ENCODE data around the gene CXorf51A. TPM values are rescaled to one million over a fixed set of nuclear protein-coding genes. Genes with fewer than 3 reads are reported as not detected.
A peak's percentile ranks its signal among the peaks of the same experiment; 100 is the strongest.
"Not testable (repeated sequence)": the region's sequence is repeated elsewhere in the genome, so short reads cannot be mapped to it uniquely, and the experiment has no call there.

The CXorf51A gene
- total RNA-seq (2014; rRNA removed; shearing (Covaris generic)) = not detected in 2 replicates

DNA sequence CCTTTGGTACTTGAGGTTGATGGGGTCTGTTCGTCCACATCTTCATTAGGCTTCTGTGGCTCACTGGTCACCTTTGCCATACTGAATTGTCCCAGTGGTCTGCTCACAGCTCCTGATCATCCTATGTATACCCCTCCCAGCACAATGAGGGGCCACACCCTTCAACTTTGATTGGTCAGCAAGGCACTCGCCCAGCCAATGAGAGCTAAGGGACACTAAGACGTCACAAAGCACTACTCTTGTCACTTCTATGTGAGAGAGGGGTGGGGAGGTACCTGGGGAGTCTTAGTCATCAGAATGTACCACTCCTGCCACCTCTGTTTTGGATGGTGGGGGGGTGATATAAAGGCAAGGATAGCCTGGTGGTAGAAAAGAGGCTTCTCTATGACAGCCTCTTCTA, at the start of gene CXorf51A:
Gene CXorf51A (minus strand): TSS at position 101 of the 400 bp plus-strand sequence. CDS start 21 bp downstream, at position 80.
- DNase-seq (ENCODE audit: low read depth) = not testable (repeated sequence)

GRCh38 chrX:146863566-146863965, 49.0 kb upstream of the CXorf51A start:
- DNase-seq (ENCODE audit: low read depth) = peak; percentile 0

- no peak for DNase-seq (ENCODE audit: low read depth)
Measured at GRCh38 chrX:146854281-146854680, 39.7 kb upstream of the CXorf51A start.

DNA sequence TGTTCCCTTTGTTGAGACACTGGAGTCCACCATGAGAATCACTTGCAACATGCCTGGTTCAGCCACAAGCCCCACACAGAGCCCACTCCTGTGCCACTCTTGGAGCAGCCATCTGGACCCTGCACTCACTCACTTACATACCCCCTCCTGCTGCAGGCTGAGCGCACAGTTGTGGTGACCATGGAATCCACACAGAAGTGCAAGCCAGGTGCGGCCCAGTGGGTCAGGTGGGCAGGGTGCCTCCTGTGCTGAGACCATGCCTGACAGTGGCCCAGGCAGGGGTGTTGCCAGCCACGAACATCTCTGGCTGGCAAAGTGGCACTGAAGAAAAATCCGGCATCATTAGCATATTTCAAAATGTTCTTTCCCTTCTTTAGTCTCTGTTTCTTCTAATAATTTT, 17.4 kb upstream of the CXorf51A start:
- DNase-seq (ENCODE audit: low read depth) = no peak

DNA sequence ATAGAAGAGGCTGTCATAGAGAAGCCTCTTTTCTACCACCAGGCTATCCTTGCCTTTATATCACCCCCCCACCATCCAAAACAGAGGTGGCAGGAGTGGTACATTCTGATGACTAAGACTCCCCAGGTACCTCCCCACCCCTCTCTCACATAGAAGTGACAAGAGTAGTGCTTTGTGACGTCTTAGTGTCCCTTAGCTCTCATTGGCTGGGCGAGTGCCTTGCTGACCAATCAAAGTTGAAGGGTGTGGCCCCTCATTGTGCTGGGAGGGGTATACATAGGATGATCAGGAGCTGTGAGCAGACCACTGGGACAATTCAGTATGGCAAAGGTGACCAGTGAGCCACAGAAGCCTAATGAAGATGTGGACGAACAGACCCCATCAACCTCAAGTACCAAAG, 5.1 kb downstream of the CXorf51A start, which contains the start of gene CXorf51B:
Gene CXorf51B (plus strand): TSS at position 301 of the 400 bp plus-strand sequence. CDS start 21 bp downstream, at position 322.
- DNase-seq (ENCODE audit: low read depth) = not testable (repeated sequence)

Other genes with a start within 250 kb of the CXorf51A start
- gene CXorf51B, start 5.0 kb downstream of the CXorf51A start, total RNA-seq (2014; rRNA removed; shearing (Covaris generic)) = not detected in 2 replicates

All from RPMI7951 (cell line).